ENCODE results near the gene MACF1. TPM values are rescaled to one million over a fixed set of nuclear protein-coding genes. Genes with fewer than 3 reads are reported as not detected.
"Not testable (repeated sequence)": the region's sequence is repeated elsewhere in the genome, so short reads cannot be mapped to it uniquely, and the experiment has no call there.

MACF1 gene
- total RNA-seq, 1 experiment from 2014 or later, result 265 TPM

DNA sequence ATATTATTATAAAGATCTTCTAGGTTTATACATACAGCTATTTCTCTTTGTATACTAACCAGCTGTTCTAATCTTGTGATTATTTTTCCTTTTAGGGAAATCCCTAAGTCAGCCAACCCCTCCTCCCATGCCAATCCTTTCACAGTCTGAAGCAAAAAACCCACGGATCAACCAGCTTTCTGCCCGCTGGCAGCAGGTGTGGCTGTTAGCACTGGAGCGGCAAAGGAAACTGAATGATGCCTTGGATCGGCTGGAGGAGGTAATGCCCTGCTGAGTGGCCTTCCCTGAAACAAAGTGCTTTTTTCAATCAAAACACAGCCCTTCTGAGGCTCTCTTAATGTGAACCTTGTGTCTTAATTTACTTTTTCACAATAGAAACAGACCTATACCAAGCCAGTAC is 254.5 kb downstream of the MACF1 start:
- BruUV-seq (replicated peaks), result no TSS peak
- Histone ChIP-seq H3K36me3 (ENCODE audit: insufficient read depth, low read length, poor library complexity, severe bottlenecking) (peaks cover 100% of the 10 kb centered on the region), H3K27me3 (replicated peaks; ENCODE audit: insufficient read depth, low read depth, low read length, poor library complexity) (no peaks in the 10 kb centered on the region), H3K27ac (ENCODE audit: low read depth, low read length, poor library complexity, severe bottlenecking) (no peak overlapping the region), H3K9me3 (ENCODE audit: low read depth, low read length, poor library complexity, severe bottlenecking) (no peaks in the 10 kb centered on the region), H3K4me3 (ENCODE audit: low read depth, low read length, poor library complexity, severe bottlenecking) (no peak overlapping the region), H3K4me1 (ENCODE audit: insufficient read depth, low read length, poor library complexity, severe bottlenecking) (no peaks in the 10 kb centered on the region)
- ChIA-PET CTCF (no interaction called here), POLR2A (ENCODE audit: low non-redundant PET) (no interaction called here)
- TF ChIP-seq EZH2 (IDR thresholded peaks at IDR 0.05; ENCODE audit: borderline replicate concordance, low read depth, low read length, poor library complexity, severe bottlenecking), result no peak
- TF ChIP-seq, protein P1, sequence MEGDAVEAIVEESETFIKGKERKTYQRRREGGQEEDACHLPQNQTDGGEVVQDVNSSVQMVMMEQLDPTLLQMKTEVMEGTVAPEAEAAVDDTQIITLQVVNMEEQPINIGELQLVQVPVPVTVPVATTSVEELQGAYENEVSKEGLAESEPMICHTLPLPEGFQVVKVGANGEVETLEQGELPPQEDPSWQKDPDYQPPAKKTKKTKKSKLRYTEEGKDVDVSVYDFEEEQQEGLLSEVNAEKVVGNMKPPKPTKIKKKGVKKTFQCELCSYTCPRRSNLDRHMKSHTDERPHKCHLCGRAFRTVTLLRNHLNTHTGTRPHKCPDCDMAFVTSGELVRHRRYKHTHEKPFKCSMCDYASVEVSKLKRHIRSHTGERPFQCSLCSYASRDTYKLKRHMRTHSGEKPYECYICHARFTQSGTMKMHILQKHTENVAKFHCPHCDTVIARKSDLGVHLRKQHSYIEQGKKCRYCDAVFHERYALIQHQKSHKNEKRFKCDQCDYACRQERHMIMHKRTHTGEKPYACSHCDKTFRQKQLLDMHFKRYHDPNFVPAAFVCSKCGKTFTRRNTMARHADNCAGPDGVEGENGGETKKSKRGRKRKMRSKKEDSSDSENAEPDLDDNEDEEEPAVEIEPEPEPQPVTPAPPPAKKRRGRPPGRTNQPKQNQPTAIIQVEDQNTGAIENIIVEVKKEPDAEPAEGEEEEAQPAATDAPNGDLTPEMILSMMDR (conservative IDR thresholded peaks at IDR 0.05; ENCODE audit: low read depth, low read length), result no peak
- intact Hi-C loops (cut with micrococcal nuclease; ENCODE audit: unreplicated experiment), result no loop called here
- DNase-seq (ENCODE audit: low spot score), result no peak

- Histone ChIP-seq H3K27me3 (replicated peaks; ENCODE audit: insufficient read depth, low read depth, low read length, poor library complexity) (no peaks in the 10 kb centered on the region), H3K4me1 (ENCODE audit: insufficient read depth, low read length, poor library complexity, severe bottlenecking) (no peaks in the 10 kb centered on the region), H3K4me3 (ENCODE audit: low read depth, low read length, poor library complexity, severe bottlenecking) (no peak overlapping the region), H3K27ac (ENCODE audit: low read depth, low read length, poor library complexity, severe bottlenecking) (no peak overlapping the region), H3K9me3 (ENCODE audit: low read depth, low read length, poor library complexity, severe bottlenecking) (no peaks in the 10 kb centered on the region), H3K36me3 (ENCODE audit: insufficient read depth, low read length, poor library complexity, severe bottlenecking) (peaks cover 99% of the 10 kb centered on the region)
- TF ChIP-seq EZH2 (IDR thresholded peaks at IDR 0.05; ENCODE audit: borderline replicate concordance, low read depth, low read length, poor library complexity, severe bottlenecking), result no peak
- TF ChIP-seq, protein P1 (conservative IDR thresholded peaks at IDR 0.05; ENCODE audit: low read depth, low read length), result no peak
- intact Hi-C loops (cut with micrococcal nuclease; ENCODE audit: unreplicated experiment), result no loop called here
- DNase-seq (ENCODE audit: low spot score), result no peak
- CTCF ChIA-PET, result no interaction called here
- BruUV-seq (replicated peaks), result no TSS peak
- POLR2A ChIA-PET (ENCODE audit: low non-redundant PET), result no interaction called here
These were observed 257.6 kb downstream of the MACF1 start for GRCh38 chr1:39462074-39462473.

GRCh38 chr1:39466413-39467107 is 262.1 kb downstream of the MACF1 start:
- H3K4me3 ChIP-seq (ENCODE audit: low read depth, low read length, poor library complexity, severe bottlenecking), result no peak overlapping the region
- DNase-seq (ENCODE audit: low spot score), result no peak
- CTCF ChIA-PET, result no interaction called here
- peaks cover 94% of the 10 kb centered on the region for H3K36me3 ChIP-seq (ENCODE audit: insufficient read depth, low read length, poor library complexity, severe bottlenecking)
- no peaks in the 10 kb centered on the region for H3K9me3 ChIP-seq (ENCODE audit: low read depth, low read length, poor library complexity, severe bottlenecking)
- H3K27me3 ChIP-seq (replicated peaks; ENCODE audit: insufficient read depth, low read depth, low read length, poor library complexity), result no peaks in the 10 kb centered on the region
- no TSS peak for BruUV-seq (replicated peaks)
- H3K4me1 ChIP-seq (ENCODE audit: insufficient read depth, low read length, poor library complexity, severe bottlenecking), result no peaks in the 10 kb centered on the region
- POLR2A ChIA-PET (ENCODE audit: low non-redundant PET), result interaction anchor here (0.5 kb wide), 1 partner anchor 260 kb away, joined by 10 read pairs; no protein-coding TSS in a partner anchor
- intact Hi-C loops (cut with micrococcal nuclease; ENCODE audit: unreplicated experiment), result no loop called here
- no peak overlapping the region for H3K27ac ChIP-seq (ENCODE audit: low read depth, low read length, poor library complexity, severe bottlenecking)
- TF ChIP-seq, protein P1 (conservative IDR thresholded peaks at IDR 0.05; ENCODE audit: low read depth, low read length), result no peak
- TF ChIP-seq EZH2 (IDR thresholded peaks at IDR 0.05; ENCODE audit: borderline replicate concordance, low read depth, low read length, poor library complexity, severe bottlenecking), result no peak

- BruUV-seq (replicated peaks); DNase-seq (ENCODE audit: low spot score); H3K4me3 ChIP-seq (ENCODE audit: low read depth, low read length, poor library complexity, severe bottlenecking); intact Hi-C loops (cut with micrococcal nuclease; ENCODE audit: unreplicated experiment); CTCF ChIA-PET; H3K27me3 ChIP-seq (replicated peaks; ENCODE audit: insufficient read depth, low read depth, low read length, poor library complexity); H3K9me3 ChIP-seq (ENCODE audit: low read depth, low read length, poor library complexity, severe bottlenecking); H3K4me1 ChIP-seq (ENCODE audit: insufficient read depth, low read length, poor library complexity, severe bottlenecking); H3K27ac ChIP-seq (ENCODE audit: low read depth, low read length, poor library complexity, severe bottlenecking): not testable (repeated sequence)
- POLR2A ChIA-PET (ENCODE audit: low non-redundant PET), result interaction anchor here (0.5 to 0.7 kb wide), 2 partner anchors 42 to 259 kb away, joined by 3 to 10 read pairs; no protein-coding TSS in a partner anchor
- peaks cover 94% of the 10 kb centered on the region for H3K36me3 ChIP-seq (ENCODE audit: insufficient read depth, low read length, poor library complexity, severe bottlenecking)
These were observed 262.7 kb downstream of the MACF1 start for GRCh38 chr1:39467108-39467720.

Measured in A673 (cell line).